GM21786 (cell line): ENCODE results near the gene RGPD5.
A peak's percentile ranks its signal among the peaks of the same experiment; 100 is the strongest.
"Not testable (repeated sequence)": the region's sequence is repeated elsewhere in the genome, so short reads cannot be mapped to it uniquely, and the experiment has no call there.

Experiments
- ATAC-seq: cut with Tn5 transposase; IDR thresholded peaks from one replicate; pipeline ENCODE4 v1.9.1; 2021; ENCODE audit not compliant: unreplicated experiment

RGPD5 gene

DNA sequence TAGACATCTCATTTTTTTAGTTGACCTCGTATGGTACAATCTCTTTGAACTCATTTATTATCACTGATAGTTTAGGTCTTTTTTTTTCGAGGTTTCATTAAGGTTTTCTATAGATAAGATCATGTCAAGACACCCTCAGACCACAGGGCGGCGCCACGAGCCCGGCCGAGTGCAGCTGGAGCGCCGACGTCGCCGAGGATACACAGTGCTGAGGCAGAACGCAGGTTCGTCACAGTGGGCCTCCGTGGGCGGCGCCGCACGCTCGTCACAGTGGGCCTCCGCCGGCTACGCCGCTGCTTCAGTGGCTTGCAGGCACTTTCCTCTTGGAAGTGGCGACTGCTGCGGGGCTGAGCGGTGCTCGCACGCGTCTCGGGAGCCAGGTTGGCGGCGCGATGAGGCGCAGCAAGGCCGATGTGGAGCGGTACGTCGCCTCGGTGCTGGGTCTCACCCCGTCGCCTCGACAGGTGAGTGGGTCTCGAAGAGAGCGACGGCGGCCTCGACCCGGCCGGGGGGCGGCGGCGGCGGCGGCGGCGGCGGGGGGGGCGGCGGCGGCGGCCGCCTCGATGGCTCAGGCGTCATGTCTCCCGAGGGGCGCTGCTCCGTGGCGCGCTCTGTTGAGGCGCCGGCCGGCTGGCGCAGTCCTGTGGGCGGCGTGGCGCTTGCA is at the start of gene RGPD5:
RGPD5 (plus strand) TSS at position 232 of the 664 bp plus-strand sequence; CDS start at position 393, 161 bp downstream.
- ATAC-seq: peak; percentile 97

DNA sequence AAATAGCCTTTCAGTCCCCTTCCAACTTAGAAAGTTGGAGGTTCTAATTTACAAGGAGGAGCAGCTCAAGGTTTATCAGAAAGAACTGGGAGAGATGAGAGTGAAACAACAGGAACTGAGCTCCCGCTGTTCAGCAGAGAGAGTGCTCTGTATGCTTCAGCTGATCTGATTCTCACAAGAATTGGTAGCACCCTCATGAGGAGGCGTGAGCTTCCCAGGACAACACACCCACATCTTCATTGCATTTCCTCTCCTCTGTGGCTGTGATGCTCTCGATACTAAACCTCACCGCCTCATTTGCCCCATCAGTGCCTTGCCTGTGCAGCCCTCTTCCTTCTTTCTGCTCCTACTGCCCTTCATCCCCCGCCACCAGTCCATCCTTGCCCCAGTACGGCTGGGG is 42.5 kb upstream of the RGPD5 start:
- ATAC-seq: not testable (repeated sequence)

DNA sequence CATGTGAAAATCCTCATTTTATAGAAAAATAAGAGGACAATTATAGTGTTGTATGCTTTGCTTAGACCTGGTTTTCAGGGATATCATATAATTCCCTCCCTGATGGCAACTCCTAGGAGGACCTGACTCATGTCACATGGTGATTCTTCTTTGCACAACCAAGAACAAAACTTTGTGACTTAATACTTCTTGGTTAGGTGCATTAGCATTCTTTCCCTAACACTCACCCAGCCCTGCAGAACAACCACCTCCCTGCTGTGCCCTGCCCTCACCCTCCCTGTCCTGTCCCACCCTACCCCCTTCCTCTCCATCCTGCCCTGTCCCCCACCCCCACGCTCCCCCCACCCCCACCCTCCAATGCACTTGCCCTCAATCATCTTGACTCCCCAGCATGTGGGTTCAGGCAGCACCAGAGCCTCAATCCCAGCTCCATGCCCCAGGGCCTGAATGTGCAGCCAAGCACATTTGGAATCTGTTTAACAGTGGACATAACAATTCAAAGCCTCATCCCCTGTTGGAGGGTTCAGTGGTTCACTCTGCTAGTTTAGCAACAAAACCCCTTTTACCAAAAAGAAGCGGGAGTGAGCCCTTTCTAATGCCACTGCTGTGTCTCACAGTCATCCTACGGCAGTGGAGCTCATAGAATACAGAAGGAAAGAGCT is 36.8 kb upstream of the RGPD5 start:
- not testable (repeated sequence) for ATAC-seq

DNA sequence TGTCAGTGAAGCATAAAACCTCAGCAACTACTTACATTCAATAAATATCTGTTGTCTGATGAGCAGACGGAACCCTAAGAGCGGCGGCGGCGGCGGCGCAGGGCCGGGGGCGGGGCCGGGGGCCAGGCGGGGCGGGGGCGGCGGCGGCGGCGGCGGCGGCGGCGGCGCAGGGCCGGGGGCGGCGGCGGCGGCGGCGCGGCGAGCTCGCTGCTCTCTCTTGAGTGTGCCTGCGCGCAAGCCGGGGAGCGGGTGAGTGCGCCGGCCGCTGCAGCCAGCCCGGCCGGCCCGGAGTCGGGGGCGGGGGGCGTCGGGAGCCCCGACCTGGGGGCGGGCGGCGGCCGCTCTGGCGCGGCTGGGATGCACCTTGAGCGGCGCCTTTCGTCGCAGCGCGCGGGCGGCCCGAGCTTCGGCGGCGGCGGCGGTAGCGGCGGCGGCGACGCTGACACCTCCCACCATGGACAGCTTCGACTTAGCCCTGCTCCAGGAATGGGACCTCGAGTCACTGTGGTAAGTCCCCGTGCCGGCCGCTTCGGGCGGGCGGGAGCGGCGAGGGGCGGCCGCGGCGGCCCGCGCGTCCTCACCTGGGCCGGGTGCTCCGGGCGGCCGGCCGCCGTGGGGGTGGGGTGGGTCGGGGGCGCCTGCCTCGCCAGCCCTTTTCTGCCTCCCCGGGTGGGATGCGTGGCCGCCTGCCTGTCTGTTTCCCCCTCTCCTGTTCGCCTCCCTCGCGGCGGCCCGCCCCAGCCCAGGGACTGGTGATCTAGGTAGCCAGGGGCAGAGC is 33.7 kb upstream of the RGPD5 start:
- ATAC-seq: not testable (repeated sequence)

DNA sequence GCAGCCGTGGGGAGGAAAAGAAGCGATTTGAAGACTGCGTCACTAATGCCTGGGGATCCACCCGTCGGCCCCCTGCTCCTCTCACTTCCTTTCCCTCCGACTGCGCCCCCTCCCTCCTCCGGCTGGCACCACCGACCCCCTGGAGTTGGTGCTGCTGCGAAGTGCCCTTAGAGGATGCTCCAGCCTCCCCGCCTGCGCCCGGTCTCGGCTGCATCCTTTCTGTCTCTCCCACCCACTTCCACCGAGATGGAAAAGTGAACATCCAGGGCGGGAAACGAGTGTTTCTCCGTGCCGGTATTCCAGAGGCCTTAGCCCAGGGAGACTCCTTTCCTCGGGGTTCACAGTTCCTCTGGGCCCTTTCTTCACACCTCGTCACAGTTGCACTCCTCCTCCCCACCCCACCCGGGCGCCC is 33.1 kb upstream of the RGPD5 start:
- not testable (repeated sequence) for ATAC-seq

DNA sequence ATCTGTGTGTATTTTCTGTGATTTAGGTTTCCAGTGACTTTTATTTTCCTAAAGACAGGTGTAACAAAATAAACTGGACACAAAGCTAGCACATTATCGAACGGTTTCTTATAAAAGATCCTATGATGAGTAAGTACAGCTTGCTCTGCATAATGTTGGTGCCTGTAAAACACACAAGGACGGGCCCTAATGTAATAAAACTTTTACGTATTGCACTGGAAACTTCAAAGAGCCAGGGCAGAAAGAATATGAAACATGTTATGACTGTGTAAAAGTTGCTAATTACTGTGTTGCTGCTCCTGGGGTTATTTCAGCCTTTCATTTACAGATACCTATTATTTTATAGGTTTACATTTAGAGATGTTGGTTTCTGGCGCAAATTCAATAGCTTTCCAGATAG is 32.1 kb upstream of the RGPD5 start:
- ATAC-seq: not testable (repeated sequence)

DNA sequence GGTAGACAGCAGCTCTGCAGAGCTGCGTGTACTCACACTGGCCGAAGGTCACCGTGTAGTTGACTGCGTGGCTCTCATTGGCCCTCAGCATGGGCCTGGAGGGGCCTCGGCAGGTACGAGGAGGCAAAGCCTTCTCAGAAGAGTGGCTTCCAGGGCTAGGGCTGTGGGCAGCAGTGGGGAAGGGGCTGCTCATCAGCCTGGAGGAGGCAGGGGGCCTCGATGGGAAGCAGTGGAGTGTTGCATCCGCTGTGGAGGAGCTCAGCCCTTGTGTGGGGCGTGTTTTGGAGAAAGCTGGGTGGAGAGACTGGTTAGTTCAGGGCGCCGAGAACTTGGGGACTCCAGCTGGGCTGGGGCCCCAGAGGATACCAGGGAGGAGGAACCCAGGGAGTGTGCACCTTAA is 28.0 kb upstream of the RGPD5 start:
- not testable (repeated sequence) for ATAC-seq

DNA sequence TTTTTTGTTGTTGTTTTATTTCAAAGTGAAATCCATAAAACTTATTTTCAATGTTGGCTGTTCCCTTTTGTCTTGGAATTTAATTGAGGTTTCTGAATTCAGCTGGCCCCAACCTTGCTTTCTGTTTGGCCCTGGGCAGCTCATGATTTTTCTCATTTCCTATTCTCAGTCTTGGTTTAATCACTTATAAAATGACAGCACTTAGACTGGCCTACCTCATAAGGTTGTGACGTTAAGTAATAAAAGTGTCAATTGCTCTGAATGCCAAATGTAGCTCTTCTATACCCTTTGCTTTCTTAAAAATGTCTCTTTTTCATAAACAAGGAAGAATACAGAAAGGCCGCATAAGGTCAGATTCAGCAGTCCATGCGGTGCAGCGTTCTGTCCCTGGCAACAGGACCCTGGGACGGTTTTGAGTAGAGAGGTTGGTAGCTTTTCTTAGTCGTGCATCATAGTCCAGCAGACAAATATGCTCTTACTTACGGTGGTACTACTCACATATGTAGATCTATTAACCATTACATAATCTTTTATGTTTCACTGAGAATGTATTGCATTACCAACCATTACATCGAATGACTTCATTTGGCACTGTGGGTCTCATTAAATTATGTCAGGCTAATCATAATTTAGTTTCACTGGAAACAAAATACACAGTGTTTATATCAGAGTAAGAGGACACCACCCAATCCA is 27.1 kb upstream of the RGPD5 start:
- not testable (repeated sequence) for ATAC-seq

DNA sequence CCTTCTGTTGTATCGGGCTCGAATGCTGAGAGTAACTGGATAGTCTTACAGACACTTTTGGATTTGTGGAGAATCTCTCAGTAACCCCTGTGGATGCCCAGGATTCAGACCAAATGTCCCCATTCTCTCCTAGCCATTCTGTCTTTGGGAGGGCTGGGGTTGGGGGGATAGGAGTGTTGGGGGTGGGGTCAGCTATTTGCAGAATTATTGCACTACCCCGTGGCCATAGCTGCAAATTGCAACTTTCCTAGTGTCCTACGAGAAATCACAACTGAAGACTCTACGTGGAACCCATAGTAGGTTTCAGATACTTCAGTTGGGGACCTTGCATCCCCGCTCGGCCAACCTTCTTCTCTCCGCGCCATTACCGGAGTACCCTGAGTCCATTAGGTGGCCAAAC is 25.2 kb upstream of the RGPD5 start:
- not testable (repeated sequence) for ATAC-seq

DNA sequence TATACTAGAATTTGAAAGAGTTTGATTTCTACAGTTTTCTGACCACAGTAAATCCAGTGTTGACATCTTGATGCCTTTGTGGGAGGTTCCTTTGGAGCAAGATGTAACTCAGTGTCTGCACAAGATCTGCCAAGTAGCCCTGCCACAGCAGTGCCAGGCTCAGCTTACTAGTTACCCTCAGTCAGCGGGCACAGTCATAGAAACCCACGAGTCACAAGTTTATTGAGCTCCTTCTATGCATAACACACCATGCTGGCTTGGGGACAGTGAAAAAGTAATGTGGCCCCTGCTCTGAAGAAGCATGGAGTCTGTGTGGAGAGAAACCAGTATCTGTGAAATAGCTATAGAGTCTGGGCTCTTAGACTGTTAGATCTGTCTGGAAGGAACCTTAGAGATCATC is 15.0 kb upstream of the RGPD5 start:
- ATAC-seq: not testable (repeated sequence)

DNA sequence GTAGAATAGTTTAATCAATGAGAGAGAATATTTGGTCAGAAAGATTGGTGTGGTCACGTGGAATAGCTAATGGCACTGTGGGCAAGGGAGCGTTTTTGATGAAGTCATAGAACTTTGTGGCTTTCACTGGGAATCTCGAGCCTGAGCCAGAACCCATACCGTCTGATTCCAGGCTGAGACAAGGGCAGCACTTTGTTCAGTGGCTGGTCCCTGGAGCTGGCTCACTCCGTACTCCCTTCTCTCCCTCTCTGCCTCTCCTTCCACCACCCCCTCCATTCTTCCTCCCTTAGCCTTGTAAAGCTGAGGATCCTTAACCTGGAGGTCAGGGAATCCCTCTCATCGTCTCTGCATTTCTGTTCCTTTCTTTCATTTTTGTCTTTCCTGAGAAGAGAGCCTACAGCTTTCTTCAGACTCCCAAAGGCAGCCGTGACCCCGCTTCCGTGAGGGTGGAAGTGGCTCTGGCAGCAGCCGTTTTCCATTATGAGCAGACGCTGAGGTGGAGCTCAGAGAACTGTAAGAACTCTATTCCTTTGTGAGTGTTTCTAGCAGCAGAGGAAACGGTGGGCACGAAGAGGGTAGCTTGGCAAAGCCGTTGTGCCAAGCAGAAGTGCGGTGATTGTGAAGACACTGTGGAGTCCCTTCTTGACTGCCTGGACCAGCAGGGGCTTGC is 12.8 kb upstream of the RGPD5 start:
- not testable (repeated sequence) for ATAC-seq

DNA sequence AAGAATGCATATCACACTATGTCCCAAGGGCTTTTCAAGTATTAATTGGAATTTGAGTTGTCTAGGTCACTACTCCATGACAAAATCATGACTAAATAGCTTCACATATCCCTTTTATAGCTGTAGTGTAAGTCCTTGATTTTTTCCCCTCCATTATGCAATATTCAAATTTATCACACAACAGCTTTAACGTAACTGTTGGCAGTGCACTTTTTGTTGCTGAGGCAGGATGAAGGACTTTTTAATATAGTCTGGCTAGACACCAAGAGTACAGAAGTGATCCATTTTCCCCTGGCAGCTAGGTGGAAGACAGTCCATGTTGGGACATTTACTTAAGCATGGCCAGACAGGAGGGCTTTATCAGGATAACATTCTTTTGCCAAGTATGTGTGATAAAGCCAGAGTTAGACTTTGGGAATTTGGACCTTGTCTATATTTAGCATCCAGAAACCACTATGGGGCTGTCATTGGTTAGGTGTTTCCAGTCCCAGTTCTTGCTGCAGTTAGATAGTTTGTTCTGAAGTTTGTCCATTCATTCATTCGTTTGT is 11.6 kb upstream of the RGPD5 start:
- ATAC-seq: not testable (repeated sequence)

DNA sequence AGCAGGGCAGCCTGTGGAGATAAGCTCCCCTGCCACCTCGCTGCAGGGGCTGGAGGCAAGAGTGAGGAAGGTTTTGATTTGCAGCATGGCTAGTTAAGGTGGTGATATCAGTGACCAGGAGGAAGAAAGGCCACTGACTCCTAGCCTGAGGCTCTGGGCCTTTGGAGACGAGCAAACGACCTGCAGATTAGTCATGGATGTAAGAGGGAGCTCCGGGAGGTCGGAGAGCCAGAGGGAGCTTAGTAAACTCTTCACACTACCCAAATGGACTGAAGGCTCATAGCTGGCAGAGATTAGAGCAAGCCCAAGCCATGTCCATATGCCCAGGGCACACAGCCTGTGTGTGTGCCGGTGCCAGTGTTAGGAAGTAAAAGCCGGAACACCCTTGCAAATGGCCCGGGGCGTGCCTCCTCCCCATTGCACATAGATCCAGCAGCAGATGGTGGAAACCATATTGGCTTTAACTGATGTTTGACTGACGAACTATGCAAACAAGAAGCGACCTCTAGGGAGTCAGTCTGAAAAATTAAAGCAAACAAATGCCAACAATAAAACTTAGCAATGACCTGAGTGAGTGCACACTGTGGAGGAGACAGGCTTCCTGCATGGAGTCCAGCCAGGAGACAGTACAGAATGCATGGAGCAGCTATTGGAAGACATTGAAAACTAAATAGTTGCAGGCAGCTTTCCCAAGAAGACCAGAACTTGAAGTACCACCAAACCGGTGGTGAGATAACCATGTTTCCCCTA is 2.4 kb upstream of the RGPD5 start:
- ATAC-seq: not testable (repeated sequence)

DNA sequence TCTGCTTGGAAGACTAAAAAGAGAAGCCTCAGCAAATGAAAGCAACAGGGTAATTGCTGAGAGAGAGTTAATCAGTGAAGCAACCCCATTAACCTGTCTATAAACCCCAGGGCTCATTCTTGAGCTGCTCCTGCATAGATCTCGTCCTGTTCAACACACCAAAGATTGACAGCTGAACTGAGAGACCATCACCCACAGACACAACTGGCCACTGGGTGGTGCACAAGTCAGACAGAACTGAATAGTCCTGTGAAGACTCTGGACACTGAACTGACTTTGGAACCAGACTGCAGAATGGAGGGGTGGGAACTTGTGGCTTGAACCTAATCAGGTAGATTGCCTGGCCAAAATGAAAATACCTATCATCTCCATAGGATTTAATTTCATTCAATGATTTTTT is 1.4 kb upstream of the RGPD5 start:
- ATAC-seq: peak; percentile 59

DNA sequence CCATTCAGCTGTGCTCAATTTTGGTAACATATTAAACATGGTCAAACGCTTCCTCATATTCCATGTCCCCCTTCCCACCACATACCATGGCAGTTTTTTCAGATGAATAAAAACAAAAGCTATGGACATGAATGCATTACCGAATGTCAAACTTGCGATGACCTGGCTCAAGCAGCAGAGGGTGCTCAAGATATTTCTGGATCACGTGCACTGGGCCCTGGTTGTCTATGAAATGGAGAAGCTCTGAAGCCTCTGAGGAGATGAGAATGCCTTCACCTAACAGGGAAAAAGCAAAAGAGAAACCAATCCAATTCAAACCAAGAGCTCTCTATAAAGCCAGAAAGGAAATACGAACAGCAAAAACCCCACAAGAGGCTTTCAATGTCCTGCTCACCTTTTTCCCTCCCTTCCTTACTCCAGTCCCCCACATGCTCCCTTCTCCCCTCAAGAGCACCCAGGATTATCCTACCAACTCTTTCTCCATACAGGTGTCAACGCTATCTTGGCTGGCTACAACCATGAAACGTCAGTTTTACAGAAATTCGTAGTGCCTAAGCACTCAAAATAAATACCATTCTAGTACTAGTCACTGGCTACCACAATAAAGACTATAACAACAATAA is 77.1 kb downstream of the RGPD5 start:
- peak; percentile 89 for ATAC-seq

DNA sequence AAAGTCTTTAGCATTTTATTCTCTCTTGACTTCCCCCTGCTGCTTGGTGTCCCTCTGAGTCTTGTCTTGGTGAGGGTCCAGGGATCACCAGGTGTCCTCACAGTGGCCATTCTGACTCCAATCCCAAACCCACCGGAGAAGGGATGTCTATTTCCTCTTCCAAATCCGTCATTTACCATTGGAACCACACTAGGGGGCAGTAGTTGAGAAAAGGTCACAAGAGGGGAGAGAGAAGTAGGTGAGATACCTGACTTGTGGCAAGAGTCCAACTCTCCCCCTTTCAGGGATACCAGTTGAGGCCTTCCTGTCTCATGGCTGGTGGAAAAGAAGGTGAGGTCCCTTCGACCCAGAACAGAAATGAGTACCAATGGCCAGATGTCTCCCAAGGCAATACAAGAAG is 82.5 kb downstream of the RGPD5 start:
- ATAC-seq: not testable (repeated sequence)

DNA sequence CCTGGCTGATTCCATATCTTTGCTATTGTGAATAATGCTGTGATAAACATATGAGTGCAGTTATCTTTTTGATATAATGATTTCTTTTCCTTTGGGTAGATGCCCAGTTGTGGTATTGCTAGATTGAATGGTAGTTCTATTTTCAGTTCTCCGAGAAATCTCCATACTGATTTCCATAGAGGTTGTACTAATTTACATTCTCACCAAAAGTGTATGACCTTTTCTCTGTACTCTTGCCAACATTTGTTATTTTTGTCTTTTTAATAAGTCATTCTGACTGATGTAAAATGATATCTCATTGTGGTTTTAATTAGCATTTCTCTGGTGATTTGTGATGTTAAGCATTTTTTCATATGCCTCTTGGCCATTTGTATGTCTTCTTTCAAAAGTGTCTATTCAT is 88.0 kb downstream of the RGPD5 start:
- not testable (repeated sequence) for ATAC-seq

DNA sequence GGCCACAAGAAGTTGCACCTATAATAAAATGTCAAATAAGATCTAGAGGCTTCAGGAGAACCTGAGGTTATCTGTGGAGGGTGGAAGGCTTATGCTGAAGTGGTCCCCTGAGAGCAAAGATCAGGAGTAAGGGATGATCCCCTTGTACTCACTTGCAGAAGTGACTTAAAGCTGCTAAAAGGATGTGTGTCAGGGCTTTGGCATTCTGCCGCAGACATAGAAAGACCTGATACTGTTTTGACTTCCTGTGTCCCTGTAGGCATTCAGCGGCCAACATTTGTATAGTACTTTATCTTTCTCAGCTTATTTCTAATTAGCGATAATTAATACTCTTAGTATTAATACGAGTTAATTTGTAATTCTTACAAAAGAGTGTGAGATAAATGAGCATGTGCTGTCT is 94.3 kb downstream of the RGPD5 start:
- not testable (repeated sequence) for ATAC-seq

DNA sequence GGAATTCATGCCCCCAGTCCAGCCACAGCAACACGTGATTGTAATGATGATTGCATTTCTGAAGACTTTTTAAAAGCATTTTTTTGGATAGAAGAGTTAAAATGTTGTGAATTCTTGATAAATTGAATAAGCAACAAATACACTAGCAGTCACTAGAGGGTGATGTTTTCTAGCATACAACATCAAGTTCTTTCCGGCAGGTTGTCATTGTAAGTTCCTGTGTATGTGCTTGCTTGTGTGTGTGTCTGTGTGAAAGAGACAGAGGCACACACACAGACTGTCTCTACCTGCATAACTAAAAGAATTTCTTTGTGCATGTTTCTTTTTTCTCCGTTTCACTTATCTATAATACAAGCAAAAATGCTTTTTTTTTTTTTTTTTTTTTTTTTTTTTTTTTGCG is 95.8 kb downstream of the RGPD5 start:
- not testable (repeated sequence) for ATAC-seq
